Activated T-cell treated with anti-CD3 and anti-CD28 coated beads, Interleukin-2, amount 50 U/mL, for 48 hours (primary cell): ENCODE measurements around the gene GET4.
A peak's percentile ranks its signal among the peaks of the same experiment; 100 is the strongest.
"Not testable (repeated sequence)": the region's sequence is repeated elsewhere in the genome, so short reads cannot be mapped to it uniquely, and the experiment has no call there.

Experiments used
- DNase-seq, 2 experiments: peaks; one replicate each; pipeline ENCODE4 v3.0.0-alpha.2; 2020

The GET4 gene

GRCh38 chr7:931871-932650 lies 55.7 kb downstream of the GET4 start:
- no peak for DNase-seq

- DNase-seq, result no peak
Observed at GRCh38 chr7:932651-932975, 56.3 kb downstream of the GET4 start.

GRCh38 chr7:934469-935163 lies 58.3 kb downstream of the GET4 start:
- DNase-seq, result no peak

DNA sequence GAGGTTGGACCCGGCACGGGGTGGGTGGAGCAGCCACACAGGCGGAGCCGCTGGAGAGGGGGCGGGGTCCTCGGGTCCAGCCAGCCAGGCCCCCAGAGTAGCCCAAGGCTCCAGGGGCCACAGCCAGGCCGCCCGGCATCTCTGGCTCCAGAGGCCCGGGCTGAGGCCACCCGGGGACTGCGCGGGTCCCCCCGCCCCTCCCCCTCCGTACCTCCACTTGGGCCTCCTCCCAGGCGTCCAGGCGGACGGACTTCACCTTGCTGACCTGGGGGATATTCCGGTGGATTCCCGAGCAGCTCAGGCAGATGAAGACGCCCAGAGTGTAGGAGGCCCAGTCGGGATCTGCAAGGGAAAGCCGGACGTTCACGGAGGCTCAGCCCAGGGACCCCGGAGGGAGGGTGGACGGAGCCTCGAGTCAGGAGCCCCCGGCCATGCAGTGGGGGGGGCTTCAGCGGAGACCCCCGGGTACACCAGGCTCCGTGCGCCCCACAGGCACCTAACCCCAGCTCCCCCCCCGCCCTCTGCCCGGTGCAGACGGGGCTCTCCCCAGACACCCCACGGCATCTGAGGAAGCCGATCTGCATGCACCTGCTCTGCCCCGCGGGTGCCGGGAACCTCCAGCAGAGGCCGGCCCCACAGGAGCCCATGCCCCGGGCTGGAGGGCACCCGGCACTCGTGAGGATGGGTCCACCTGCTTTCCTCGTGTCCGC lies 59.0 kb downstream of the GET4 start:
- DNase-seq, result no peak

GRCh38 chr7:935874-936385 lies 59.6 kb downstream of the GET4 start:
- no peak for DNase-seq

DNA sequence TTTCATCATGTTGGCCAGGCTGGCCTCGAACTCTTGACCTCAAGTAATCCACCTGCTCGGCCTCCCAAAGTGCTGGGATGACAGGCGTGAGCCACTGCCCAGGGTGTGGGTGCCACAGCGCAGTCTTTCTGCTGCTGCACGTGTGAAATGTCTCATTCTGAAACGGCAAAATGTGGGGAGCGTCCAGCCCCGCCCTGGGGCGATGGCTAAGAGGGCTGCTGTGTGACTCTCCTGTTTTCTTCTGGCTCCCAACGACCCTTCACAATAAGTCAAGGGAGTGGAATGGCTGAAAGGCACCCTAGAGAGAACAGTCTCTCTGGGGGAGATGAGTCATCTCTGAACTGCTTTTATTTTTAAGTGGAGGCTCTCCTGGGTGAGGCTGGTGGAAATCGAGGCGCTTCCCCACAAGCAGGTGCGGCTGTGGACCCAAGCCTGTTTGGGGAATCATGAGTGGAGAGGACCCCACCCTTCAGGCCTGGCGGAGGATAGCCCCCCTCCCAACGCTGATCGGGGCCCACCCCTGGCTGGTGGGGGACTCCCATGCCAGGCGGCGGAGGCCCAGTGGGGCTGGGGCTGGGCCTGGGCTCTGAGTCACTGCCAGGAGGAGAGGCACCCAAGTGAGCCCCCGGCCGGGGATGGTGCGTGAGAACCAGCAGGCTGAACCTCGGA lies 60.2 kb downstream of the GET4 start:
- DNase-seq, result peak; percentile 74 to 75

DNA sequence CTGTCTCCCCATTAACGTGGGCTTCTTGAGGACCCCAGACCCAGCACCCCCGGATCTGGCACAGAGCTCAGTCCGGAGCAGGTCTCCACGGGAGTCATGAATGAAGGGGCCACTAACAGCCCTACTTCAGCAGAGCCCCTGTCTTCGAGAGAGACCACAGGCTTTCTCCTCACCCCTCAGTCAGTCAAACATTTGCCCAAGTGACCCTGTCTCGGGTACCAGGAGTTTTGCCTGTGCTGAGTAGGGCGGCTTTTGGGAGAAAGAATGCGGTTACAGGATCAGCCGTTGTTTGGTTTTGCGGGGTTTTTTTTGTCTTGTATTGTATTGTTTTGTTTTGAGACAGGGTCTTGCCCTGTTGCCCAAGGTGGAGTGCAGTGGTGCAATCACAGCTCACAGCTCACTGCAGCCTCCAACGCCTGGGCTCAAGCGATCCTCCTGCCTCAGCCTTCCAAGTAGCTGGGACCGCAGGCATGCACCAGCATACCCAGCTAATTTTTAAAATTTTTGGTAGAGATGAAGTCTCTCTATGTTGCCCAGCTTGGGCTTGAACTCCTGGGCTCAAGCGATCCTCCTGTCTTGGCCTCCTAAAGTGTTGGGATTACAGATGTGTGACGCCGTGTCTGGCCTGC lies 61.6 kb downstream of the GET4 start:
- DNase-seq, result no peak

DNA sequence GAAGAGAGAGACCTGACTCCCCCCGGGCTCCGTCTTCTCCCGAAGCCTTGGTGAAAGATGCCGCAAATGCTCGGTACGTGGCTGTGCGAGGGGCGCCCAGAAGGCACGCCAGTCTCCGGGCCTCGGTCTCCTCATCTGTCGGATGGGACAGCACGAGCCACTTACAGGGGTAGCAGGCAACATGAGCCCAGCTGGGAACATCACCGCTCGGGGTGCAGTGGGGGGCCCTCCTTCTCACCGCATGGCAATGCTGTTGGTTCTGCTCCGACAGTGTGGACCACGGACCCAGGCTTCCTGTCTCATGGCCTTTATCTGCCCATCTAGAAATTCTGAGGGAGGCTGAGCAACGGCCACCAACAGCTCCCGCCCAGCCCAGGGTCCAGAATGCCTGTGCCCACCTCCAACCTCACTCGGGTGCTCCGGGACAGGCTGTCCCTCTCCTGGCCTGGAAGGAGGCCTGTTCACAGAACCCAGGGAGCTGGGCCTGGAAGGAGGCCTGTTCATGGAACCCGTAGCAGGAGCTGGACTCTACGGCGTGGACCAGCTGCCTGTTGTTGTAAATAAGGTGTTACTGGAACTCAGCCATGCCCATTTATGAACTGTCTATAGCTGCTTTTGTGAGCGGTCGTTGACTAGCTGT lies 62.3 kb downstream of the GET4 start:
- no peak for DNase-seq

DNA sequence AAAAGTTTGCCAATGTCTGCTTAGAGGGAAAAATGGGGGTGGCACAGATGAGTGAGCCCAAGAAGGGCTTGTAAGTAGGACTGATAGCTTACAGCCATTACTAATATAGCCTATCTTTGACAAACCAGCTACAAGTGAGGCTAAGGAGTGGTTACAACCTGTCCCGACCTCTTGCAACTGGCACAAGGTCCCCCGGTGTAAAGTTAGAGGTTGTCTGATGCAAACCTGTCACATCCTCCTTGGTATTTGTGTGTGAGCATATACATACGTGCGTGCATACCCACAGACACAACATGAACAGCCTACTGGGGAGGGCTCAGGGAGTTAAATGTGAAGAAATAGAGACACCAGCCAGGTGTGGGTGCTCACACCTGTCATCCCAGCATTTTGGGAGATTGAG lies 63.5 kb downstream of the GET4 start:
- no peak for DNase-seq

DNA sequence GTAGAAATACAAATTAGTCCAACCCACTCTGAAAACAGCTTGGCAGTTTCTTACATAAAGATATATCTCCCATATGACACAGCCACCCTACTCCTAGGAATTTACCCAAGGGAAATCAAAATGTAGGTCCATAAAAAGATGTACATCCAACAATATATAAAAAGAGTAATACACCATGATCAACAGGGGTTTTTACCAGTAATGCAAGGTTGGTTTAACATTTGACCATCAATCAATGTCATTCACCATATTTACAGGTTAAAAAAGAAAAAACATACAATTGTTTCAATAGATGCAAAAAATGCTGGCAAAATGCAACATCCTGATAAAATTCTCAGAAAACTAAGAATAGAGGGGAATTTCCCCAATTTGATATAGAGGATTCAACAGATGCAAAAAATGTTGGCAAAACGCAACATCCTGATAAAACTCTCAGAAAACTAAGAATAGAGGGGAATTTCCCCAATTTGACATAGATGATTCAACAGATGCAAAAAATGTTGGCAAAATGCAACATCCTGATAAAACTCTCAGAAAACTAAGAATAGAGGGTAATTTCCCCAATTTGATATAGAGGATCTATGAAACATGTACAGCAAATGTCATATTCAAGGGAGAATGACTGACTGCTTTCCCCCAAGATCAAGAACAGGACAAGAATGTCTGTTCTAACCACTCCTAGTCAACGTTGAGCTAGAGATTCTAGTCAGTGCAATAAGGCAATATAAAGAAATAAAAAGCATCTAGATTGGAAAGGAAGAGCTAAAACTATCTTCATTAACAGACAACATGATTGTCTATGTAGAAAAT lies 64.5 kb downstream of the GET4 start:
- DNase-seq, result no peak

DNA sequence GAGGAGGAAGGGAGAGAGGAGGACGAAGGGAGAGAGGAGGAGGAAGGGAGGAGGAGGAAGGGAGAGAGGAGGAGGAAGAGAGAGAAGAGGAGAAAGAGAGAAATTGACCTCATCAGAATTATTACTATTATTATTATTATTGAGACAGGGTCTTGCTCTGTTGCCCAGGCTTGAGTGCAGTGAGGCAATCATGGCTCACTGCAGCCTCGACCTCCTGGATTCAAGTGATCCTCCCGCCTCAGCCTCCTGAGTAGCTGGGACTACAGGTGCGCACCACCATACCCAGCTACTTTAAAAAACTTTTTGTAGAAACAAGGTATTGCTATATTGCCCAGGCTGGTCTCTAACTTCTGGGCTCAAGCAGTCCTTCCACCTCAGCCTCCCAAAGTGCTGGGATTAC lies 67.4 kb downstream of the GET4 start:
- not testable (repeated sequence) for DNase-seq

- DNase-seq, result no peak
Observed at GRCh38 chr7:944744-945143, 68.4 kb downstream of the GET4 start.

- DNase-seq, result no peak
Observed at GRCh38 chr7:945147-945555, 68.8 kb downstream of the GET4 start.

GRCh38 chr7:945556-946255 lies 69.4 kb downstream of the GET4 start:
- no peak for DNase-seq
